Measurements from ENCODE around the gene TBC1D9B.
"Not testable (repeated sequence)": the region's sequence is repeated elsewhere in the genome, so short reads cannot be mapped to it uniquely, and the experiment has no call there.

TBC1D9B gene

GRCh38 chr5:179836225-179837019 lies 71.3 kb downstream of the TBC1D9B start:
- Mint-ChIP-seq H3K4me3 (no peak overlapping the region), H3K4me1 (no peaks in the 10 kb centered on the region), H3K36me3 (ENCODE audit: low read depth) (peaks cover 88% of the 10 kb centered on the region), H3K9me3 (peaks cover 17% of the 10 kb centered on the region), H3K27ac (peak overlapping the region; percentile 68), H3K27me3 (ENCODE audit: low read depth, poor library complexity) (no peaks in the 10 kb centered on the region)
- no peak for TF ChIP-seq CTCF (IDR thresholded peaks at IDR 0.05)
- DNase-seq, result no peak

- H3K4me3 Mint-ChIP-seq; DNase-seq; H3K27ac Mint-ChIP-seq; H3K4me1 Mint-ChIP-seq; H3K27me3 Mint-ChIP-seq (ENCODE audit: low read depth, poor library complexity): not testable (repeated sequence)
- H3K36me3 Mint-ChIP-seq (ENCODE audit: low read depth), result peaks cover 91% of the 10 kb centered on the region
- peaks cover 27% of the 10 kb centered on the region for H3K9me3 Mint-ChIP-seq
Measured at GRCh38 chr5:179834871-179835270, 72.8 kb downstream of the TBC1D9B start.

GRCh38 chr5:179834120-179834519 lies 73.6 kb downstream of the TBC1D9B start:
- H3K36me3 Mint-ChIP-seq (ENCODE audit: low read depth), result peaks cover 93% of the 10 kb centered on the region

GRCh38 chr5:179833709-179834070 lies 74.0 kb downstream of the TBC1D9B start:
- Mint-ChIP-seq H3K27ac (no peak overlapping the region), H3K27me3 (ENCODE audit: low read depth, poor library complexity) (no peaks in the 10 kb centered on the region), H3K4me1 (peaks cover 12% of the 10 kb centered on the region), H3K9me3 (peaks cover 33% of the 10 kb centered on the region), H3K36me3 (ENCODE audit: low read depth) (peaks cover 93% of the 10 kb centered on the region), H3K4me3 (no peak overlapping the region)
- no peak for TF ChIP-seq CTCF (IDR thresholded peaks at IDR 0.05)
- no peak for DNase-seq

More at GRCh38 chr5:179834120-179834519, 73.6 kb downstream of the TBC1D9B start:
- TF ChIP-seq CTCF (IDR thresholded peaks at IDR 0.05), result no peak
- no peak overlapping the region for H3K27ac Mint-ChIP-seq
- peaks cover 33% of the 10 kb centered on the region for H3K9me3 Mint-ChIP-seq
- peaks cover 9% of the 10 kb centered on the region for H3K4me1 Mint-ChIP-seq
- no peaks in the 10 kb centered on the region for H3K27me3 Mint-ChIP-seq (ENCODE audit: low read depth, poor library complexity)
- H3K4me3 Mint-ChIP-seq, result no peak overlapping the region
- no peak for DNase-seq

- no peak for DNase-seq
- peaks cover 15% of the 10 kb centered on the region for H3K4me1 Mint-ChIP-seq
- H3K27me3 Mint-ChIP-seq (ENCODE audit: low read depth, poor library complexity), result no peaks in the 10 kb centered on the region
- H3K9me3 Mint-ChIP-seq, result peaks cover 33% of the 10 kb centered on the region
- no peak overlapping the region for H3K4me3 Mint-ChIP-seq
- H3K27ac Mint-ChIP-seq, result no peak overlapping the region
- H3K36me3 Mint-ChIP-seq (ENCODE audit: low read depth), result peaks cover 93% of the 10 kb centered on the region
- no peak for TF ChIP-seq CTCF (IDR thresholded peaks at IDR 0.05)
Measured at GRCh38 chr5:179833056-179833708, 74.5 kb downstream of the TBC1D9B start.

GRCh38 chr5:179832039-179832745 lies 75.5 kb downstream of the TBC1D9B start:
- no peak for DNase-seq
- Mint-ChIP-seq H3K4me3 (no peak overlapping the region), H3K27ac (peak overlapping the region; percentile 87), H3K27me3 (ENCODE audit: low read depth, poor library complexity) (no peaks in the 10 kb centered on the region), H3K4me1 (peaks cover 15% of the 10 kb centered on the region), H3K9me3 (peaks cover 33% of the 10 kb centered on the region), H3K36me3 (ENCODE audit: low read depth) (peaks cover 93% of the 10 kb centered on the region)
- TF ChIP-seq CTCF (IDR thresholded peaks at IDR 0.05), result no peak

Measured in nephron progenitor cell (in vitro differentiated cells).